Nephron (organoid): ENCODE results near the gene RAD51AP2.
"Not testable (repeated sequence)": the region's sequence is repeated elsewhere in the genome, so short reads cannot be mapped to it uniquely, and the experiment has no call there.

ENCODE experiments used
- H3K27ac Mint-ChIP-seq, 3 experiments: 2 replicates each; pipeline ENCODE4 v1.8.0; 2020; ENCODE audit warnings: mixed read lengths in 3 of 3, mild to moderate bottlenecking in 2 of 3, moderate library complexity in 1 of 3
- H3K27me3 Mint-ChIP-seq: 2 replicates; pipeline ENCODE4 v1.8.0; 2021; ENCODE audit warnings: low read depth, mild to moderate bottlenecking, moderate library complexity, mixed read lengths
- H3K36me3 Mint-ChIP-seq: 2 replicates; pipeline ENCODE4 v1.8.0; 2020; ENCODE audit warnings: low read depth, mixed read lengths
- H3K4me1 Mint-ChIP-seq: 2 replicates; pipeline ENCODE4 v1.8.0; 2020; ENCODE audit warnings: mixed read lengths
- H3K4me3 Mint-ChIP-seq, 3 experiments: 2 replicates each; pipeline ENCODE4 v1.8.0; 2020; ENCODE audit warnings: mild to moderate bottlenecking in 3 of 3, mixed read lengths in 3 of 3, moderate library complexity in 2 of 3
- H3K9me3 Mint-ChIP-seq: 2 replicates; pipeline ENCODE4 v1.8.0; 2020; ENCODE audit warnings: mixed read lengths
- TF ChIP-seq, protein P1 (sequence below), 3 experiments: fragments of 200-600 bp; sonication (generic); IDR thresholded peaks; one replicate each; pipeline ENCODE4 v1.5.0; 2021; ENCODE audit warnings: antibody characterized with exemption in 3 of 3; ENCODE audit not compliant: unreplicated experiment in 3 of 3

The RAD51AP2 gene

DNA sequence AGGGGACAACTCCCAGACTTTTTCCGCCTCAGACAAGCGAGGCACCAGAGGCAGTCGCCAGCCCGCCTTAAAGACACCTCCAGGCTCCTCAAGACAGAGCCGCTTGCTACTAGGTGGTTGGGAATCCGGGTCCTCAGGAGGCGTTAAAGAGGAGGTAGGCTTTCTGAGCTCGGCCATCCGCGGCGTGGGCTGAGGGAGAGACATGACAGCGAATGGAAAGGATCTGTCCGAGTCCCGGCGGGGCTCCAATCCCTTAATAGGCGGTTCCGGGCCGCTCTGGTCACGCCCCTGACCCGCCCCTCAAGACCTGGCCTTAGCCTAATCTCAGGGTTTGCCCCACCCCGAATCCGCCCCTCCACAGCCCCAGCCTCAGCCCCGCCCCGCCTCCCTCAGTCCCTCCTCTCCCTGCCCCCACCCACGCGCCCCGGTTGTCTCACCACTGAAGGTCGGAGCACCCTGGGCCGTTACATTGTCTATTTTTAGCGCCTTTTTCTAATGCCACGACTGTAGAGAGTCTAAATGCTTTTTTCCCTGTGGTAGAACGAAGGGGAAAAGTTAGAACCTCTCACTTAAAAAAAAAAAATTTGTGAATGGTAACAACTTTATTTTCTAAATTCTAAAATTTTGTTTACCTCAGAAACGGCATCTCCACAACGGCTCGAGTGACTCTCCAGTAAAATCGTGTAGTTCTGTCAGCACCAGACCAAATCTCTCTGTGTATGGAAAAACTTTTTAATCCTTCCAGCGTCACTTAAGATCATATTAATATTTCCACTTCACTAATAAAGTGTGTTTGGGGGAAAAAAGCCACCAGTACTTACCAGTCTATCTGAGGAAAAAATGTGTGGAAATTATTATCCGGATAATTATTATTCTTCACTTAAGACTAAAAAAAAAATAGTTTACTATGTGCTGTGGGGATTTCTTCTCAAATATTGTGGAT, at the start of gene RAD51AP2:
RAD51AP2 (minus strand) TSS at position 229 of the 943 bp plus-strand sequence; CDS start at position 204, 25 bp downstream.
- H3K27ac Mint-ChIP-seq, result peak within 1 kb of the TSS; percentile 90 to 93 (median 90)
- peak within 1 kb of the TSS; percentile 84 to 90 (median 88) for H3K4me3 Mint-ChIP-seq

DNA sequence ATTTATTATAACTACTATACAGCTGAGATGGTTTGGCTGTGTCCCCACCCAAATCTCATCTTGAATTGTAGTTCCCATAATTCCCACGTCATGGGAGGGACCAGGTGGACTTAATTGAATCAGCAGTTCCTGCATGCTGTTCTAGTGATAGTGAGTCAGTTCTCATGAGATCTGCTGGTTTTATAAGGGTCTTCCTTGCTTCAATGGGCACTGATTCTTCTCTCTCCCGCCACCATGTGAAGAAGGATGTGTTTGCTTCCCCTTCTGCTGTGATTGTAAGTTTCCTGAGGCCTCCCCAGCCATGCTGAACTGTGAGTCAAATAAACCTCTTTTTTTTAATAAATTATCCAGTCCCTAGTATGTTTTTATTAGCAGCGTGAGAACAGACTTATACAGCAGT, 47.5 kb upstream of the RAD51AP2 start:
- H3K9me3 Mint-ChIP-seq, H3K27me3 Mint-ChIP-seq, H3K36me3 Mint-ChIP-seq, H3K27ac Mint-ChIP-seq, H3K4me3 Mint-ChIP-seq, H3K4me1 Mint-ChIP-seq: not testable (repeated sequence)

More for the DNA sequence above, at the start of gene RAD51AP2:
- H3K36me3 Mint-ChIP-seq, result no peaks in the 10 kb centered on the region
- TF ChIP-seq, protein P1, sequence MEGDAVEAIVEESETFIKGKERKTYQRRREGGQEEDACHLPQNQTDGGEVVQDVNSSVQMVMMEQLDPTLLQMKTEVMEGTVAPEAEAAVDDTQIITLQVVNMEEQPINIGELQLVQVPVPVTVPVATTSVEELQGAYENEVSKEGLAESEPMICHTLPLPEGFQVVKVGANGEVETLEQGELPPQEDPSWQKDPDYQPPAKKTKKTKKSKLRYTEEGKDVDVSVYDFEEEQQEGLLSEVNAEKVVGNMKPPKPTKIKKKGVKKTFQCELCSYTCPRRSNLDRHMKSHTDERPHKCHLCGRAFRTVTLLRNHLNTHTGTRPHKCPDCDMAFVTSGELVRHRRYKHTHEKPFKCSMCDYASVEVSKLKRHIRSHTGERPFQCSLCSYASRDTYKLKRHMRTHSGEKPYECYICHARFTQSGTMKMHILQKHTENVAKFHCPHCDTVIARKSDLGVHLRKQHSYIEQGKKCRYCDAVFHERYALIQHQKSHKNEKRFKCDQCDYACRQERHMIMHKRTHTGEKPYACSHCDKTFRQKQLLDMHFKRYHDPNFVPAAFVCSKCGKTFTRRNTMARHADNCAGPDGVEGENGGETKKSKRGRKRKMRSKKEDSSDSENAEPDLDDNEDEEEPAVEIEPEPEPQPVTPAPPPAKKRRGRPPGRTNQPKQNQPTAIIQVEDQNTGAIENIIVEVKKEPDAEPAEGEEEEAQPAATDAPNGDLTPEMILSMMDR (IDR thresholded peaks at IDR 0.05; ENCODE audit: unreplicated experiment in 3 of 3), result no peak
- H3K9me3 Mint-ChIP-seq, result no peaks in the 10 kb centered on the region
- H3K27me3 Mint-ChIP-seq, result peaks cover 10% of the 10 kb centered on the region
- H3K4me1 Mint-ChIP-seq, result peaks cover 8% of the 10 kb centered on the region

DNA sequence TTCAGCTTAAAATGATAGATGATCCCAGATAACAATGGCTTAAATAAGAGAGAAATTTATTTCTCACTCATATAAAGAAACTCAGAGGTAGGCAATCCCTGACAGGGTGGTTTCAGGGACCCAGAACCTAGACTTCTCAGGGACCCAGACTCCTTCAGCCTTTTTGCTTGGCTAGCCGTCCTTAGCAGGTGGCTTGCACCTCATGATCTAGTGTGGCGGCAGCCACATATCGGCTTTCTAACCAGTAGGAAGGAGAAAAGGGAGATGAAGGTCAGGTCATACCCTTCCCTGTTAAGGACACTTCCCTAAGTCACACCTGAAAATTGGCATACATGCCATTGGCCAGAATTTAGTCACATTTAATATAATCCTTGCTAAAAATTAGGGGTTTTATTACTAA, 40.6 kb upstream of the RAD51AP2 start:
- Mint-ChIP-seq H3K27ac (no peak overlapping the region), H3K27me3 (peaks cover 6% of the 10 kb centered on the region), H3K9me3 (no peaks in the 10 kb centered on the region), H3K36me3 (no peaks in the 10 kb centered on the region), H3K4me1 (peaks cover 4% of the 10 kb centered on the region), H3K4me3 (no peak overlapping the region)
- TF ChIP-seq, protein P1 (IDR thresholded peaks at IDR 0.05; ENCODE audit: unreplicated experiment in 3 of 3), result no peak

DNA sequence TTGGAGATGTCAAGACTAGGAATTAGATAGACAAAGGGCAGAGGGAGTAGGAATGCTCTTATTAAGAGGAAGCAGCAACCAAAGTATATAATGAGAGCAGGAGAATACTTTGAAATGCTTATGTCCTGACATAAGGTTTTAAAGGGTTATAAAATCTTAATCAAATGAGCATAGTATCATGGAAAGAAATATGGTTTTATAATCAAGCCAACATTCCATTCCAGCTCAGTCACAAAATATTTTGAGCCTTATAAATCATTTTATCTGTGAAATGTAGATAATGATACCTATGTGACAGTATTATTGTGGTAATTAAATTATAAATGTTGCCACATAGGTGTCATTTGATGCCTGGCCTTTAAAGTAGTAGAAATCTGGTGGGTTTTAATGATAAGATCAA, 39.8 kb upstream of the RAD51AP2 start:
- Mint-ChIP-seq H3K36me3 (no peaks in the 10 kb centered on the region), H3K4me3 (no peak overlapping the region), H3K27me3 (peaks cover 6% of the 10 kb centered on the region), H3K27ac (no peak overlapping the region), H3K4me1 (peaks cover 4% of the 10 kb centered on the region), H3K9me3 (no peaks in the 10 kb centered on the region)
- TF ChIP-seq, protein P1 (IDR thresholded peaks at IDR 0.05; ENCODE audit: unreplicated experiment in 3 of 3), result no peak

DNA sequence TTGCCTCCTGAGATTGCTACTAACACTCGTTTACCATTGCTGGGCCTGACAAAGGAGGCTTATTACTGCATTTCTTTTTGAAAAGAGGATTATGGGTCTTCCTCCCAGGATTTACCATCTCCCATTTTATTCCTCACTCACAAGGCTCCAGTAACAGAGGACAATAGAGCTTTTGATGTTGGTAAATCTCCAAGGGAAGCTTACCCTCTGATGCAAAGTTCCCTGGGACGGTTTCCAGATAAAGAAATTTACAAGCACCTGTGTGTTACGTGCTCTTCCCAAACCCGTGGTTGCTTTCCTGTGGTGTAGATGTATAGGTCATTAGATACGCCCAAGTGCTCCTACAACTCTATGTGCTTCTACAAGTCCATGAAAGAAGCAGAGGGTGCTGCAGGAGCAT, 39.4 kb upstream of the RAD51AP2 start:
- Mint-ChIP-seq H3K27ac (no peak overlapping the region), H3K4me1 (peaks cover 4% of the 10 kb centered on the region), H3K4me3 (no peak overlapping the region), H3K9me3 (no peaks in the 10 kb centered on the region), H3K36me3 (no peaks in the 10 kb centered on the region), H3K27me3 (peaks cover 6% of the 10 kb centered on the region)
- TF ChIP-seq, protein P1 (IDR thresholded peaks at IDR 0.05; ENCODE audit: unreplicated experiment in 3 of 3), result no peak

DNA sequence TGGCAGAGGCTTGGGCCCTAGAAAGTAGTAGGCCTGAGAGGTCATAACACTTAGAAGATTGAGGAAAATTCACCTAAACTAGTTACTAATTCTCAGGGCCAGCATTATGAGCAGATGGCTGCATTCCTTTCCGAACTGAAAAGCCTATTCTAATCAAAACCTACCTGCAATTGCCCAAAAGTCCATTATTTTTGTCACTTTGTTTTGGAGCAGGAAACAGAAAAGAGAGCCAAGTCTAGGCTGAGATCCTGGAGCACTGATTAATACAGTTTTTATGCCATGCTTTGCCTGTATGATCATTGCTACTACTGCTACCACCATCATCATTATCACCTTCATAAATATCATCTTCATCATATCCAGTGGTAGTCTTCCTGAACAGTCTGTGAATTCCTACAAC, 36.9 kb upstream of the RAD51AP2 start:
- peak overlapping the region in 1 of 3 experiments; percentile 51 for H3K27ac Mint-ChIP-seq
- H3K36me3 Mint-ChIP-seq, result no peaks in the 10 kb centered on the region
- no peak overlapping the region for H3K4me3 Mint-ChIP-seq
- TF ChIP-seq, protein P1 (IDR thresholded peaks at IDR 0.05; ENCODE audit: unreplicated experiment in 3 of 3), result no peak
- no peaks in the 10 kb centered on the region for H3K9me3 Mint-ChIP-seq
- peaks cover 4% of the 10 kb centered on the region for H3K4me1 Mint-ChIP-seq
- no peaks in the 10 kb centered on the region for H3K27me3 Mint-ChIP-seq
